ACC112 (cell line): ENCODE results near the gene RAB11A.
"Not testable (repeated sequence)": the region's sequence is repeated elsewhere in the genome, so short reads cannot be mapped to it uniquely, and the experiment has no call there.

Source experiments
- H2AFZ ChIP-seq: fragments of 200-600 bp; sonication (generic); one replicate; pipeline ENCODE4 v1.6.0; 2017; ENCODE audit warnings: antibody characterized with exemption, low read length; ENCODE audit not compliant: unreplicated experiment
- H3K27ac ChIP-seq: fragments of 200-600 bp; sonication (generic); 2 replicates; pipeline ENCODE4 v1.5.1; 2014; ENCODE audit warnings: low read depth, mild to moderate bottlenecking, antibody characterized with exemption, low read length, moderate library complexity
- H3K27me3 ChIP-seq: fragments of 200-600 bp; sonication (generic); 2 replicates; pipeline ENCODE4 v1.6.1; 2014; ENCODE audit warnings: mild to moderate bottlenecking, antibody characterized with exemption, low read length, moderate library complexity, mixed read lengths; ENCODE audit not compliant: insufficient read depth
- H3K36me3 ChIP-seq: fragments of 200-600 bp; sonication (generic); 2 replicates; pipeline ENCODE4 v1.6.1; 2016; ENCODE audit warnings: mild to moderate bottlenecking, antibody characterized with exemption, low read length, moderate library complexity, mixed read lengths; ENCODE audit not compliant: insufficient read depth
- H3K4me1 ChIP-seq: fragments of 200-600 bp; sonication (generic); one replicate; pipeline ENCODE4 v1.6.1; 2016; ENCODE audit warnings: low read length, mixed read lengths; ENCODE audit not compliant: insufficient read depth, unreplicated experiment, control insufficient read depth
- H3K4me3 ChIP-seq: fragments of 200-600 bp; sonication (generic); 2 replicates; pipeline ENCODE4 v1.5.1; 2014; ENCODE audit warnings: mild to moderate bottlenecking, low read depth, low read length
- H3K79me2 ChIP-seq: fragments of 200-600 bp; sonication (generic); one replicate; pipeline ENCODE4 v1.6.0; 2016; ENCODE audit warnings: low read length; ENCODE audit not compliant: control insufficient read depth, unreplicated experiment, insufficient read depth

RAB11A gene

DNA sequence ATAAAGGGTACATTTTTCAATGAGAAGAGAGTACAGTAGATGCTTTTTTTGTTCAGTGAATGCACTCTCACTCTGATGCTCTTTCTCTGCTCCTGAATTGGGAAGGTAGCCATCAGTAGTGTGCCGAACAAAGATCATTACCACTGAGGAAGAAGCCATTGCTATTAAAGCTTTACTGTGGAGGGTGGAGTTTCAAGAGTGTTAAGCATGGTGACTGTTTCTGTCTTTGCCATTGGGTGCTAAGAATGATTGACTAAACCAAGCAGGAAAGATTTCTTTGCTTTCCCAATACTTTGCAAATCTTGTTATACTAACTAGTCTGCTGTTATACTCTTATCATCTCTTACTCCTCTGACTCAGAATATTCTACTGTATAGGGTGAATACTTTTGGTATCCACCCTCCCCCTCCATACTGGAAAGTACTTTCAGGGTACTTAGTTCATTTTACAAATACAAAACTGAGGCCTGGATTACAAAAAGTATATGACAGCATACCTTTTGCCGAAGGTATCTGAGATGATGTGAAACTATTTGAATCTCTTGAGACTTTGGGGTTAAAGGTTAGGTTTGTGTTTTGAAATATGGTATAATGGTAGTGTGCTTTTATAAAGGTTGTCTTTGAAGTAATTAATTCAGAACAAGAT is 1.7 kb downstream of the RAB11A start:
- Histone ChIP-seq H2AFZ (no peak overlapping the region), H3K27ac (peak overlapping the region; percentile 91), H3K36me3 (peaks cover 5% of the 10 kb centered on the region; the same call in 1 of the 2 replicates), H3K4me1 (peaks cover 17% of the 10 kb centered on the region), H3K79me2 (peaks cover 65% of the 10 kb centered on the region), H3K27me3 (no peaks in the 10 kb centered on the region), H3K4me3 (peak overlapping the region; percentile 100)

GRCh38 chr15:65871886-65872285 is 2.6 kb downstream of the RAB11A start:
- Histone ChIP-seq H3K79me2 (peaks cover 73% of the 10 kb centered on the region), H3K4me1 (peaks cover 17% of the 10 kb centered on the region), H3K27ac (peak overlapping the region; percentile 91), H3K4me3 (peak overlapping the region; percentile 100)
- not testable (repeated sequence) for H3K36me3 ChIP-seq, H2AFZ ChIP-seq, H3K27me3 ChIP-seq

- Histone ChIP-seq H3K79me2 (peaks cover 79% of the 10 kb centered on the region), H3K36me3 (peaks cover 12% of the 10 kb centered on the region), H3K27ac (peak overlapping the region; percentile 75), H3K4me3 (peak overlapping the region; percentile 11; the same call in 1 of the 2 replicates), H3K4me1 (peaks cover 17% of the 10 kb centered on the region)
- not testable (repeated sequence) for H3K27me3 ChIP-seq, H2AFZ ChIP-seq
Observed at GRCh38 chr15:65872596-65872995, 3.3 kb downstream of the RAB11A start.

- no peak overlapping the region for H2AFZ ChIP-seq
- H3K4me3 ChIP-seq: no peak overlapping the region
- H3K4me1 ChIP-seq: peaks cover 17% of the 10 kb centered on the region
- no peaks in the 10 kb centered on the region for H3K27me3 ChIP-seq
- H3K27ac ChIP-seq: peak overlapping the region; percentile 75
- peaks cover 85% of the 10 kb centered on the region for H3K79me2 ChIP-seq
- peaks cover 18% of the 10 kb centered on the region for H3K36me3 ChIP-seq
Observed at GRCh38 chr15:65873256-65873655, 4.0 kb downstream of the RAB11A start.

DNA sequence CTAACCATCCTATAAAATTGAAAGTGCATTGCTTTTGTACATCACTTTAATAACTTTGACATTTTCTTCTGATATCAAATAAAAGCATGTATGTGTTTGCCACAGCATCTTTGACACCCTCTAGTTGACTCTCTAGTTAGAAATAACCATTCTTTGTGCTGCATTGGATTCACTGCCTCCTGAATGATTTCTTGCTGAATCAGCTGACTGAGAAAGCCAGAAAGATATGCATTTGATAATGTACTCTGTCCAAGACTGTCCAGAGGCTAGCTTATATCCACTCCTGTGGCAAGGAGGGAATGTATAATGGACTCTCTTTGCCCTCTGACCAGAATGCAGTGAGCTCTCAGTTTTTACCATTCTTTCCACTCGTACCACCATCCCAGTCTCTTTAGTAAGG is 6.2 kb downstream of the RAB11A start:
- H3K36me3 ChIP-seq: peaks cover 24% of the 10 kb centered on the region

DNA sequence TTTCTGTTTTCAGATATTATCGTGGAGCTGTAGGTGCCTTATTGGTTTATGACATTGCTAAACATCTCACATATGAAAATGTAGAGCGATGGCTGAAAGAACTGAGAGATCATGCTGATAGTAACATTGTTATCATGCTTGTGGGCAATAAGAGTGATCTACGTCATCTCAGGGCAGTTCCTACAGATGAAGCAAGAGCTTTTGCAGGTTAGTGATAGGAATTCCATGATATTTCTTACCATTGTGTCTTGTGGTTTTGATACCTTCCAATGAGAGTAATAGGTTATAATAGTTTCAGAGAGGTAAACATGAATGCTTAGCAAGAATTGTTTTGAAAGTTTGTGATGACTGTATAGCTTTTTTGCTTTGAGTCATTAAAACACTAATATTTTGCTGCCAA is 8.5 kb downstream of the RAB11A start:
- Histone ChIP-seq H3K27ac (no peak overlapping the region), H3K36me3 (peaks cover 30% of the 10 kb centered on the region), H3K4me3 (no peak overlapping the region), H2AFZ (no peak overlapping the region), H3K27me3 (no peaks in the 10 kb centered on the region), H3K79me2 (peaks cover 56% of the 10 kb centered on the region), H3K4me1 (peaks cover 8% of the 10 kb centered on the region)

More for the DNA sequence above, 6.2 kb downstream of the RAB11A start:
- Histone ChIP-seq H2AFZ (no peak overlapping the region), H3K79me2 (peaks cover 79% of the 10 kb centered on the region), H3K4me1 (peaks cover 17% of the 10 kb centered on the region), H3K4me3 (no peak overlapping the region), H3K27ac (no peak overlapping the region), H3K27me3 (no peaks in the 10 kb centered on the region)

- Histone ChIP-seq H3K79me2 (peaks cover 16% of the 10 kb centered on the region), H3K27me3 (no peaks in the 10 kb centered on the region), H3K4me3 (no peak overlapping the region), H3K27ac (no peak overlapping the region), H3K4me1 (no peaks in the 10 kb centered on the region), H2AFZ (no peak overlapping the region), H3K36me3 (peaks cover 48% of the 10 kb centered on the region)
Observed at GRCh38 chr15:65881766-65882434, 12.6 kb downstream of the RAB11A start.

- H2AFZ ChIP-seq: no peak overlapping the region
- no peak overlapping the region for H3K27ac ChIP-seq
- H3K4me1 ChIP-seq: no peaks in the 10 kb centered on the region
- peaks cover 7% of the 10 kb centered on the region for H3K79me2 ChIP-seq
- no peak overlapping the region for H3K4me3 ChIP-seq
- H3K27me3 ChIP-seq: no peaks in the 10 kb centered on the region
- H3K36me3 ChIP-seq: peaks cover 48% of the 10 kb centered on the region
Observed at GRCh38 chr15:65883571-65883970, 14.3 kb downstream of the RAB11A start.

DNA sequence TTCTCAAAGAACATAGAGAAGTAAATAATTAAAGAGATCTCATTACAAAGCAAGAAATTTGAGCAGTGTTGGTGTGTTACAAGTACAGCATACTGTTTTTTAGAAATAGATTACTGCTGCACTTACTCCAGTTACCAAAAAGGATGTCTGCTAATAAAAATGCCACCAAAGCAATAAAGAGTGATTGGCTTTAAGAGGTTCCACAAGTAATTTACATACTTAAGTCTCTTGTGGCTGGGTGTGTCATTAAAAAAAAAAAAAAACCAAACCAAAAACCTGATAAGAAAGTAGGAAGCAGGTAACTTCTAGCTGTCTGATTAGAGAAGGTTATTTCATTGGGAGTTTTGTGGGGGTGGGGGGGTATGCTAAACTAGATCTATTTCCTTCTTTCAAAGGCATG is 15.2 kb downstream of the RAB11A start:
- peaks cover 5% of the 10 kb centered on the region for H3K79me2 ChIP-seq
- H3K27ac ChIP-seq: no peak overlapping the region
- no peak overlapping the region for H3K4me3 ChIP-seq
- H3K36me3 ChIP-seq: peaks cover 50% of the 10 kb centered on the region
- H2AFZ ChIP-seq: no peak overlapping the region
- H3K27me3 ChIP-seq: no peaks in the 10 kb centered on the region
- no peaks in the 10 kb centered on the region for H3K4me1 ChIP-seq

DNA sequence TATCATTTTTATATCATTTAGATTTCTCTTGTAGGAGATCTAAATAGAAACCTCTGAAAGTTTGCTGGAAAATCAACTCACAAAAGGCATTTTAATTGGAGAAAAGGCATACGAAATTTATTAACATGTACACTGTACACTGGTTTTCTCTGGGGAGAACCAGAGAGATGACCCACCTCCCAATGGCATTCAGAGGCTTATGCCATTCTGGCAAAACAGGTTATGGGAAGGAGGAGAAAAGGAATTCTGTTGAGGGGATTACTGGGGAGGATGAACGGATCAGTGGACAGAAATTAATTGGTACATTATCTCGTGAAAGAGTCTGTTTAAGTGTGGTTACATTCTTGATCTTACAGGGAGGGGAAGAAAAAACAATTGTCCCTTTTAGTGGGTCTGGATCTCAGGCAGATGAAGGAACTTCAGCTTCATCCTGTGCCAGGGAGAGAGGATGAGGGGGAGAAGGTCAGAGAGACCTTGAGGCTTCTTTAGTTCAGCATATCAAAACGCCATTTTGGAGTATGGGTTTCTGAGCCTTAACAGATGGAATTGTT is 16.5 kb downstream of the RAB11A start:
- Histone ChIP-seq H3K27me3 (no peaks in the 10 kb centered on the region), H3K4me3 (no peak overlapping the region), H3K79me2 (peaks cover 2% of the 10 kb centered on the region), H3K36me3 (peaks cover 49% of the 10 kb centered on the region), H3K4me1 (no peaks in the 10 kb centered on the region), H2AFZ (no peak overlapping the region), H3K27ac (no peak overlapping the region)

DNA sequence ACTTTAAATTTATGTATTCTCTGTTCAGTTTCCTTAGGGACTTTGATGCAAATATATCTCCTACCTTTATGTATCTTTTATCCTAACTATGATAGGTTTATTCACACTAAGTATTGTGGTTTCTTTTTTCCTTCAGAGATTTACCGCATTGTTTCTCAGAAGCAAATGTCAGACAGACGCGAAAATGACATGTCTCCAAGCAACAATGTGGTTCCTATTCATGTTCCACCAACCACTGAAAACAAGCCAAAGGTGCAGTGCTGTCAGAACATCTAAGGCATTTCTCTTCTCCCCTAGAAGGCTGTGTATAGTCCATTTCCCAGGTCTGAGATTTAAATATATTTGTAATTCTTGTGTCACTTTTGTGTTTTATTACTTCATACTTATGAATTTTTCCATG is 18.3 kb downstream of the RAB11A start:
- Histone ChIP-seq H3K79me2 (peaks cover 2% of the 10 kb centered on the region), H3K4me3 (no peak overlapping the region), H3K27me3 (no peaks in the 10 kb centered on the region), H2AFZ (no peak overlapping the region), H3K4me1 (no peaks in the 10 kb centered on the region), H3K36me3 (peaks cover 48% of the 10 kb centered on the region), H3K27ac (no peak overlapping the region)
